ENCODE measurements around the gene BGN.

DNA sequence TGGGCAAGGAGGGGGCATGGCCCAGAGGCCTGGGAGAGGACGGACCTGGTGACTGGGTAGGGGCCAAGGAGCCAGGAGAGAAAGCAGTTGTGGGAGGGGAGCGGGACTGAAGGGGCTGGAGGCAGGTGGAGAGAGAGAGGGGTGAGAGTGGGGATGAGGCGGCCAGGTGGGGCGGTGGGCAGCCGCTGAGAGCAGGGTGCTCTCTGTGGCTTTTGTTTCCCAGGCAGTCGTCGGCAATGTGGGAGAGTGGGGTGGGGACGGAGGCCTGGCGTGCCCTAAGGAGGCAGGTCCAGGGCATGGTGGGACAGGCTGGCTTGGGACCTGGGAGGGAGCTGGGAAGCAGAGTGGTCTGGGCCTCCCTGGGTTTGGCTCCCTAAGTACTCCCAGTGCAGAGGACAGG, 19.5 kb downstream of the BGN start:
- TF ChIP-seq POLR2AphosphoS5 (IDR thresholded peaks at IDR 0.05; ENCODE audit: low read depth, low read length) (no peak), POLR2A (IDR thresholded peaks at IDR 0.05; ENCODE audit: low read depth, low read length) (no peak), TAF1 (IDR thresholded peaks at IDR 0.05; ENCODE audit: low read depth, low read length) (no peak), SPI1 (IDR thresholded peaks at IDR 0.05; ENCODE audit: low read depth, low read length) (no peak)

Data from GM12891 (cell line).